ENCODE measurements around the gene SLX4.

The SLX4 gene

DNA sequence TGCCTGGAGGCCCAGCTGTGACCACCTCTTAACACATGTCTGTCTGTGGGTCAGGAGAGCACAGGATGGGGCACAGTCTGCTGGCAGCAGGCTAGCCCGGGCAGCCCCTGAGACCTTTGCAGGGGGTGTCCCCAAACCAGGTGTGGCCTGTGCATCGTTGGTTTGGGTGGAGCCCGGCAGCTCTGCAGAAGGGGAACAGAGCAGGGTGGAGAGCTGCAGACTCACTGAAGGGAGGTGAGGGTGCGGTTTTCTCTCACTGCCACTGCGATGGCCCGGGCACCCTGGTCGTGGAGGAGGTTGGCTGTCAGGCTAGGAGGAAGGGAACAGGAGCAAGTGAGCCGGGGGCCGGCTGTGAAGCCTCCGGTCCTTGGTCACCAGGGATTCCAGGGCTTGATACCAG is 63.0 kb downstream of the SLX4 start:
- no peak for DNase-seq

DNA sequence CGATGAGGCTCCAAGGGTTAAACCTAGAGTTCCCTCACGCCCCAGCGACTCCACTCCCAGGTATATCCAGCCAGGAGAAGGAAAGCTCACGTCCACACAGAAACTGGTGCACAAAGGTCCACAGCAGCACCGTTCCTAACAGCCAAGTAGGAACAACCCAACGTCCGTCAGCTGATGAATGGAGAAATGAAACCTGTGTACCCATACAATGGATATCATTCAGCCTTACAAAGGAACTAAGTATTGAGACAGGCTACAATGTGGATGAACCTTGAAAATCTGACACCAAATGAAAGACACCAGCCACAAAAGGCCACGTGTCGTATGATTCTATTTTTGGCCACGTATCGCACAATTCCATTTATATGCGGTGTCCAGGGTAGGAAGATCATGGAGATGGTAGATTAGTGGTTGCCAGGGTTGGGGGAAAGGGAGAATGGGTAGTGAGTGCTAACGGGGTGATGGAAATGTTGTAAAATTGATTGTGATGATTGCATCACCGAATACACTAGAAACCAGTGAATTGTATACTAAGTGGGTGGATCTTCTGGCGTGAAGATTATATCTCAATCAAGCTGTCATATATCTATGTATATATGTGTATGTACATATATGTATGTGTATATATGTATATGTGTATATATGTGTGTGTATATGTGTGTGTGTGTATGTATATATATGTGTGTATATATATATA is 64.3 kb downstream of the SLX4 start:
- DNase-seq, result no peak

DNA sequence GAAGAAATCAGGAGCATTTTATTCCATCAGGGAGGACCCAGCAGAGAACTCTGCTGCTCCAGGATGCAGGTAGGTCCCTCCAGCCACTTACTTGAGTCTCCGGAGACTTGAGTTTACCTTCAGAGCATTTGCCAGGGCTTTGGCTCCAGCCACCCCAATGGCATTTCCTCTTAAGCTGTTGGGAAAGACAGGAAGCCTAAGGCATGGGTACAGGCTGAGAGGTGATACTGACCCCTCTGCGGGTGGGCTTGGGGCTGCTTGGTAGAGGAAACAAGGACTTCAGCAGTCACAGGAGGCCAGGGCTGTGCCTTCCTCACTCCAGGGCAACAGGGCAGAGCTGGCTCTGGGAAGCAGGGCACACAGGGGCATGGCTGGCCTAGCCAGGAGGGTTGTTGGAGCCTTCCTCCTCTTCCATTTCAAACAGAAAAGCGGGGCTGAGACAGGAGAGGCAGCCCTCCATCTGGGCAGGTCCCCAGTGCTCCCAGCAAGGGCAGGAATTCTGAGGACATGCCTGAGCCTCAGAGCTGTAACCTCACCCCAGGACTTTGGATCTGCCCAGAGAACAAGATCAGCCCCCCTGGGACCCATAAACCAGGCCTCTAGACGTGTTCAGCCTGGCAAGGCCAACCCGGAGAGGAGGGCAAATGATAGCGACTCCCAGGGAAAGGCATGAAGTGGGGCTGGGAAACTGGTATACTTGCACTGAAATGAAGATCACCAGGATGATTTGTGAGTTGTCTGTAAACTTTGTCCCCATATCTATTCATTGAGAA is 68.6 kb downstream of the SLX4 start:
- DNase-seq, result no peak

DNA sequence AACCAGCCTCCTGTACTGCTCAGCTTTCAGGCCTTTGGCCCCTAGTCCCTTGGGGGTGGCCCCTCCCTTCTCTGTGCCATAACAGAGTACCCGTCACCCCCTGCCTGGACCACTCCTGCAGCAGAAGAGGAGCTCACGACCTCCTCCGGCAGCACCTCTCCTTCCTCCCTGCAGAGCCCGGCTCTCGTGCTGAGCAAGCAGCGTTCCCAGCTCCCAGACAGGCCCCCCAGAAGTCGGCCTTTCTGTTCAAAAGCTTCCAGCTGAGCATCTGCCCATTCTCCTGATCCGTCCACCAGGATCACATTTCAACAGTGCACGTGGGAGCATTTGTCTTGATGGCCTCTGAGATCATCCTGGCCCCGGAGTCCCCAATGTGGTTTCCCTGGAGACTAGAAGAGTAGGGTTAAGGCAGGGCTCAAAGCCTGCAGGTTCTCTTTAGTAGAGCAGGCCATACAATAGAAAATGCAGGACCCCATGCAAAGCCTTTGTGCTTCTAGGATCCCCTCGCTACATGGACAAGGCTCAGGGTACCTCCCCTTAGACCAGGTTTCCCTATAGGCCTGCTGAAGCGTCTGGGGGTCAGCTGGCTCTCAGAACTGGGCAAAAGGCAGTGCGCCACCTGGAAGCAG is 69.8 kb downstream of the SLX4 start:
- DNase-seq, result no peak

DNA sequence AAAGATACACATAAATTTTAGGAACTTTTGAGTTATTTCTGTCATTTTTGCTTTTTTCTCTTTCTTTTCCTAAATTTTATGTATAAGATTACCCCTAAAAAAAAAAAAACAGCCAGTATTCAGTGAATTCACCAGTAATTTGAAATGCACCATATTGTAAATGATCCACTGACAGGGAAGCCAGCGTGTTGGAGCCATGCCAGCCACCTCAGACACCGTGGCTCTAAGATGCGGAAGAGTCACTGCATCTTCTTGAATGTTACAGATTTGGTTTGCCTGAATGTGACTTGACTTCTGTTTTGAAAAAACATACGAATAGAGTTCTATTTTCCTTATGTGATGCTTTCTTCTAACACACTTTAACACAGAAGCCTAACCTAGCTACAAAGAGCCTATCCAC is 73.2 kb downstream of the SLX4 start:
- no peak for DNase-seq

DNA sequence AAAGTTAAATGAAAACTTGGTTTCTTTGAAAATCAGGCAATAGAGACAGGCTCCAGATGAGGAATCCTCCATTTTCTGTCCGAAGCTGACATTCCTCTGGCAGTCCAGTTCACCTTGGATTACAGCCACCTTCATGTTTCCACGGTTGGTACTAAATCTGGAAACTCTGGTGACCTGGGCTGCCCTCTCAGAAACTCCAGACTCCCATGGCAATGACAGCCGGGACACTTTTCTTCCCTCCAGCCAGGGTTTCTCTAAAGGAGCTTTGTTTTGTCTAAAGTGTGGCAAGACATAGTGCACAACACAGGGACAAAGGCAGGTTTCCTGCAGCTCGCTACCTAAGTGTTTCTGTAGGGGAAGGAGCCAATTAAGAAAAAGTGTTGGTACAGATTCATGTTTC is 74.6 kb downstream of the SLX4 start:
- no peak for DNase-seq

DNA sequence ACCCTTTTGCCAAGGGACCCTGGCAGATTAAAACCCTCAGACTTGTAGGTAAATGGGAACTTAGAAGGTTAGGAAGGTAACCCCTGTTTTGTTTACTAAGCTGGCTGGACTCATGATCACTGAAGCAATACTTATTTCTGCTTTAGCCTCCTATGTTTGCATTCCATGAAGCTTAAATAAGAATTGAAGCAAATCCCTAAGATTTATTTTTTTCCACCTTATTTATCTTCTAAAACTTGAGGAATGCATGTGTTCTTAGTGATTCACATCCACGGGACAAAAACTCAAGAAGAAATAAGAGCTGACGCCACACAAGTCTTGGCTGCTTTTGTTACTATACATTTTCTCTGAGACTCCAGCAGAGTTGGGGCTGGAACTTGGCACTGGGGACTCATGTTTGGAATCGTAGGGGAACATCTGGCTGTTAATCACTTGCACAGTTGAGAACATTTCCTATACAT is 75.1 kb downstream of the SLX4 start:
- DNase-seq, result no peak

DNA sequence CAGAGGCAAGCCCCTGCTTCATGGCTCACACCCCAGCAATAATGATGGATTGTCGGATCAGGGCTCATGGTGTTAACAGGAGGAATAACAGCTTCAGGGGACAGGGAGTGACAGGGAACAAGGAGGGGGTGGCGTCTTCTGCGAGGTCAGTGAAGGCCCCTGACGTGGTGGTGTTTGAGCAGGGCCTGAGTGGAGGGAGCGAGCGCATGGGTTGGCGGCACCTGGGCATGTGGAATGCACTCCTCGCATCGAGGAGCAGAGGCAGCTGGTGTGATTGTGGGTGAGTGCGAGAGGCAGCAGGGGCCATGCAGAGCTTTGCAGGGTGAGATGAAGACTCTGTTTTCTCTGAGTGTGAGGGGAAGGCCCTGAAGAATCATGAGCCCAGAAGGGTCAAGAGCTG is 77.3 kb downstream of the SLX4 start:
- DNase-seq, result no peak

DNA sequence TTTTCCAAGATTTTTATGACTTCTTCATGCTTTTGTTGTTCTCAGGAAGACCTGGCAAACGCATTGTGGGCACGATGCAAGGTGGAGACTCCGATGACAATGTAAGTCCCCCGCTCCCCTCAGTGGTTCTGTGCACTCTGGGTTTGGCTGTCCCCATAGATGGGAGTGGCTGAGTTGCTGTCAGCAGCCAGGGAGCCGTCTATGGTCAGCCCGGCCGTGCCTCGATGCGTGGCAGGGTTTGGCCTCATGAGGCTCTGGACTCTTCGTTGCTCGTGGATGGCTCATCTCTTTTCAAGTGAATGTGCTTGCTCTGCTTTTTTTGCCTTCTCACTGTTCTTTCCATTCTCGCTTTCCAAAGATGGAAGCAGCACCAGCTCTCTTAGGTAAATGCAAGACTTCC is 78.7 kb downstream of the SLX4 start:
- DNase-seq, result no peak
